Panc1 (cell line): ENCODE measurements around the gene MAP6. TPM values are rescaled to one million over a fixed set of nuclear protein-coding genes. Genes with fewer than 3 reads are reported as not detected.

ENCODE experiments used
- ATAC-seq: fragments of 200-7000 bp; cut with Tn5 transposase; 2 replicates; pipeline ENCODE4 v1.9.1; 2020; ENCODE audit warnings: mild to moderate bottlenecking, moderate library complexity
- BruUV-seq: library from RNA; stranded (reverse); fragments of 400-500 nt; replicated peaks from 2 replicates; lab custom pipeline; 2021; lab: Mats Ljungman, UMichigan
- CTCF ChIA-PET: fragments of 300-600 bp; sonication (Branson Sonifier 250); formaldehyde crosslinking; loops from one replicate; lab custom pipeline; 2022; ENCODE audit warnings: antibody characterized with exemption; lab: Charles Lee
- POLR2A ChIA-PET: fragments of 300-600 bp; sonication (Branson Sonifier 250); formaldehyde crosslinking; loops from one replicate; lab custom pipeline; 2022; ENCODE audit warnings: antibody characterized with exemption; lab: Charles Lee
- DNase-seq: peaks from one replicate; pipeline ENCODE4 v3.0.0-alpha.2; 2010; ENCODE audit warnings: low read depth, low spot score
- H3K27ac ChIP-seq: 2 replicates; pipeline ENCODE4 v1.5.1; 2011; ENCODE audit warnings: mild to moderate bottlenecking, low read length, inconsistent platforms
- H3K27me3 ChIP-seq: fragments of 200-500 bp; sonication (Bioruptor generic); 2 replicates; pipeline ENCODE4 v1.6.0; 2014; ENCODE audit warnings: low read length, inconsistent platforms; ENCODE audit not compliant: control insufficient read depth, insufficient read depth
- H3K36me3 ChIP-seq: fragments of 200-500 bp; sonication (Bioruptor generic); 2 replicates; pipeline ENCODE4 v1.5.1; 2014; ENCODE audit warnings: inconsistent platforms, mild to moderate bottlenecking, low read length, moderate library complexity; ENCODE audit not compliant: control insufficient read depth, insufficient read depth
- H3K4me1 ChIP-seq: 2 replicates; pipeline ENCODE4 v1.5.1; 2011; ENCODE audit warnings: inconsistent platforms, mild to moderate bottlenecking, low read length, moderate library complexity; ENCODE audit not compliant: control insufficient read depth, insufficient read depth
- H3K4me3 ChIP-seq, 2 experiments: 2 replicates each; pipeline ENCODE4 v1.5.1; 2011 to 2012; ENCODE audit warnings: low read depth in 2 of 2, low read length in 2 of 2, mild to moderate bottlenecking in 2 of 2, inconsistent platforms in 1 of 2, moderate library complexity in 1 of 2
- H3K9me3 ChIP-seq: fragments of 200-500 bp; sonication (Bioruptor generic); 2 replicates; pipeline ENCODE4 v1.5.1; 2014; ENCODE audit warnings: low read depth, mild to moderate bottlenecking, inconsistent platforms, low read length, moderate library complexity; ENCODE audit not compliant: control insufficient read depth, insufficient read depth
- CTCF ChIP-seq: fragments of 450-650 bp; IDR thresholded peaks from 2 replicates; pipeline ENCODE4 v1.5.1; 2017; ENCODE audit warnings: mild to moderate bottlenecking
- POLR2AphosphoS5 ChIP-seq: IDR thresholded peaks from 2 replicates; pipeline ENCODE4 v1.6.1; 2012; ENCODE audit warnings: mild to moderate bottlenecking, low read depth, low read length, moderate library complexity
- REST ChIP-seq, 2 experiments: IDR thresholded peaks; 2 replicates each; pipeline ENCODE4 v1.6.1; 2011 to 2012; ENCODE audit warnings: low read depth in 2 of 2, control low read depth in 1 of 2, low read length in 1 of 2, mild to moderate bottlenecking in 1 of 2, moderate library complexity in 1 of 2; ENCODE audit not compliant: insufficient read depth in 1 of 2
- SIN3A ChIP-seq: IDR thresholded peaks from 2 replicates; pipeline ENCODE4 v1.6.1; 2012; ENCODE audit warnings: low read depth, mild to moderate bottlenecking, low read length, moderate library complexity, borderline replicate concordance; ENCODE audit not compliant: insufficient read depth
- TCF7L2 ChIP-seq: IDR thresholded peaks from 2 replicates; pipeline ENCODE4 v1.6.1; 2011; ENCODE audit warnings: mild to moderate bottlenecking, low read depth, low read length, inconsistent platforms
- in situ Hi-C: cut with HindIII; loops from 2 replicates; pipeline ENCODE4 v1.10.0; 2016; ENCODE audit warnings: low sequenced_read_pairs, low pct_unique_long_range_greater_than_20kb
- intact Hi-C: fragments of 100-400 bp; cut with micrococcal nuclease; formaldehyde crosslinking; loops from one replicate; pipeline ENCODE4 v1.10.0; 2022; ENCODE audit not compliant: unreplicated experiment
- total RNA-seq: library from RNA; stranded (reverse); gene quantifications from one replicate; pipeline ENCODE4 v1.2.1, GENCODE V29; 2021; ENCODE audit not compliant: unreplicated experiment

The MAP6 gene
- total RNA-seq, 1 experiment from 2014 or later: 0.21 TPM

GRCh38 chr11:75651218-75651617, 17.6 kb downstream of the MAP6 start:
- ChIA-PET CTCF (interaction anchor here (0.6 kb wide), 1 partner anchor 760 kb away, joined by 4 read pairs; no protein-coding TSS in a partner anchor), POLR2A (no interaction called here)
- TF ChIP-seq REST (IDR thresholded peaks at IDR 0.05; ENCODE audit: insufficient read depth in 1 of 2, low read depth in 2 of 2, low read length in 1 of 2): no peak
- TF ChIP-seq CTCF: no peak
- TF ChIP-seq SIN3A: no peak
- TF ChIP-seq TCF7L2: no peak
- no peak for TF ChIP-seq POLR2AphosphoS5
- Histone ChIP-seq H3K27ac (no peak overlapping the region), H3K4me1 (no peaks in the 10 kb centered on the region), H3K36me3 (no peaks in the 10 kb centered on the region), H3K27me3 (no peaks in the 10 kb centered on the region; the same call in 1 of the 2 replicates), H3K4me3 (no peak overlapping the region), H3K9me3 (no peaks in the 10 kb centered on the region)
- intact Hi-C loops (no loop called here), in situ Hi-C loops (no loop called here)
- BruUV-seq: no TSS peak
- no peak for ATAC-seq
- no peak for DNase-seq

DNA sequence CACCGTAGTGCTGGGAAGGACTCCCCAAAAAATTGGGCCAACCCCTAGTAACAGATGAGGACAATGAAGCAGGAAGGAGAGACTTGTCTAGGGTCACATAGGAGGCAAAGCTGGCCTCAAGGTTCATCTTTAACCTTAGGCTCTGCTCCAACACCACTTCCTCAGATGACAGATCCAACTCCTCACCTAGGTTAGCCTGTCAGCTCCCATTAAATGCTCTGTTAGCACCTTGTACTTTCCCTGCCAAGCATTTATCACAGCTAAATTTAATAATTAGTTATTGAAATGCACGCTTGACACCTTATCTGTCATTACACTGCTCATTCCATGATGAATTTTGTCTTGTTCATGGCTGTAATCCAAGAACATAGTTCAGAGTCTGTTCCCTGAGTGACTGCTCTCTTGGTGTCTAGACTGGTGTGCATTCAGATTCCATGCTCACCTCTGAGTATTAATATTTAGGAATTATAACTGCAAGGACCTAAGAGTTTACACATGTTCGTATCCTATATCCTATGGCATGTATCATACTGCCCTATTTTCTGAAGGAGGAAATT, 18.6 kb downstream of the MAP6 start:
- in situ Hi-C loops: no loop called here
- POLR2A ChIA-PET: no interaction called here
- Histone ChIP-seq H3K27me3 (peaks cover 2% of the 10 kb centered on the region; the same call in 1 of the 2 replicates), H3K4me1 (no peaks in the 10 kb centered on the region), H3K27ac (no peak overlapping the region), H3K4me3 (no peak overlapping the region), H3K9me3 (no peaks in the 10 kb centered on the region), H3K36me3 (no peaks in the 10 kb centered on the region)
- ATAC-seq (no peak), DNase-seq (no peak)
- TF ChIP-seq REST (IDR thresholded peaks at IDR 0.05; ENCODE audit: insufficient read depth in 1 of 2, low read depth in 2 of 2, low read length in 1 of 2) (no peak), CTCF (no peak), TCF7L2 (no peak), POLR2AphosphoS5 (no peak), SIN3A (no peak)
- no TSS peak for BruUV-seq
- CTCF ChIA-PET: no interaction called here
- intact Hi-C loops: no loop called here
